ENCODE results near the gene EIF4E1B. TPM values are rescaled to one million over a fixed set of nuclear protein-coding genes. Genes with fewer than 3 reads are reported as not detected.

Gene EIF4E1B
- total and polyA plus RNA-seq, 2 experiments from 2014 or later: 0.17 TPM; not detected in 1

GRCh38 chr5:176675676-176676360, 45.3 kb downstream of the EIF4E1B start:
- ATAC-seq (peak; percentile 38), DNase-seq (ENCODE audit: low spot score) (peak; percentile 86)
- Histone ChIP-seq H4K20me1 (replicated peaks; ENCODE audit: insufficient read depth) (no peaks in the 10 kb centered on the region), H3K27me3 (ENCODE audit: insufficient read depth) (peaks cover 19% of the 10 kb centered on the region), H3F3A (replicated peaks; ENCODE audit: low read depth) (no peaks in the 10 kb centered on the region), H3K4me1 (ENCODE audit: insufficient read depth) (peaks cover 5% of the 10 kb centered on the region), H3K79me2 (replicated peaks; ENCODE audit: insufficient read depth) (no peaks in the 10 kb centered on the region), H3K4me2 (no peak overlapping the region), H3K9me2 (ENCODE audit: insufficient read depth) (no peaks in the 10 kb centered on the region), H3K4me3 (no peak overlapping the region), H3K36me3 (ENCODE audit: insufficient read depth) (no peaks in the 10 kb centered on the region), H2AFZ (no peak overlapping the region), H3K27ac (ENCODE audit: low read depth) (no peak overlapping the region)
- no peaks in the 10 kb centered on the region; the same call in 2 of the 3 replicates for H3K9me3 Mint-ChIP-seq
- peaks cover 36% of the 10 kb centered on the region for H3K4me1 Mint-ChIP-seq
- TF ChIP-seq, protein P1, sequence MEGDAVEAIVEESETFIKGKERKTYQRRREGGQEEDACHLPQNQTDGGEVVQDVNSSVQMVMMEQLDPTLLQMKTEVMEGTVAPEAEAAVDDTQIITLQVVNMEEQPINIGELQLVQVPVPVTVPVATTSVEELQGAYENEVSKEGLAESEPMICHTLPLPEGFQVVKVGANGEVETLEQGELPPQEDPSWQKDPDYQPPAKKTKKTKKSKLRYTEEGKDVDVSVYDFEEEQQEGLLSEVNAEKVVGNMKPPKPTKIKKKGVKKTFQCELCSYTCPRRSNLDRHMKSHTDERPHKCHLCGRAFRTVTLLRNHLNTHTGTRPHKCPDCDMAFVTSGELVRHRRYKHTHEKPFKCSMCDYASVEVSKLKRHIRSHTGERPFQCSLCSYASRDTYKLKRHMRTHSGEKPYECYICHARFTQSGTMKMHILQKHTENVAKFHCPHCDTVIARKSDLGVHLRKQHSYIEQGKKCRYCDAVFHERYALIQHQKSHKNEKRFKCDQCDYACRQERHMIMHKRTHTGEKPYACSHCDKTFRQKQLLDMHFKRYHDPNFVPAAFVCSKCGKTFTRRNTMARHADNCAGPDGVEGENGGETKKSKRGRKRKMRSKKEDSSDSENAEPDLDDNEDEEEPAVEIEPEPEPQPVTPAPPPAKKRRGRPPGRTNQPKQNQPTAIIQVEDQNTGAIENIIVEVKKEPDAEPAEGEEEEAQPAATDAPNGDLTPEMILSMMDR (conservative IDR thresholded peaks at IDR 0.05; ENCODE audit: low read depth in 2 of 2): peak; percentile 63 to 84
- TF ChIP-seq JUNB (IDR thresholded peaks at IDR 0.05; ENCODE audit: unreplicated experiment): no peak
- H3K36me3 Mint-ChIP-seq (ENCODE audit: low read depth): no peaks in the 10 kb centered on the region
- 0 out of 2 replicates have a peak overlapping the region, but pooled peaks have one; percentile 29 for H3K27ac Mint-ChIP-seq
- H3K27me3 Mint-ChIP-seq (ENCODE audit: insufficient read depth, low read depth, poor library complexity): peaks cover 27% of the 10 kb centered on the region
- no peak overlapping the region for H3K4me3 Mint-ChIP-seq

GRCh38 chr5:176676361-176676824, 45.9 kb downstream of the EIF4E1B start:
- H3K36me3 ChIP-seq (ENCODE audit: insufficient read depth): no peaks in the 10 kb centered on the region
- H3K27ac Mint-ChIP-seq: no peak overlapping the region
- no peak overlapping the region for H3K4me2 ChIP-seq
- no peak overlapping the region for H3K4me3 ChIP-seq
- no peak overlapping the region for H3K4me3 Mint-ChIP-seq
- H3K27ac ChIP-seq (ENCODE audit: low read depth): no peak overlapping the region
- DNase-seq (ENCODE audit: low spot score): no peak
- H3K4me1 ChIP-seq (ENCODE audit: insufficient read depth): peaks cover 5% of the 10 kb centered on the region
- H2AFZ ChIP-seq: no peak overlapping the region
- H3K36me3 Mint-ChIP-seq (ENCODE audit: low read depth): no peaks in the 10 kb centered on the region
- H3K4me1 Mint-ChIP-seq: peaks cover 33% of the 10 kb centered on the region
- no peak for ATAC-seq
- H3K79me2 ChIP-seq (replicated peaks; ENCODE audit: insufficient read depth): no peaks in the 10 kb centered on the region
- H3K27me3 ChIP-seq (ENCODE audit: insufficient read depth): peaks cover 22% of the 10 kb centered on the region
- H4K20me1 ChIP-seq (replicated peaks; ENCODE audit: insufficient read depth): no peaks in the 10 kb centered on the region
- peaks cover 28% of the 10 kb centered on the region for H3K27me3 Mint-ChIP-seq (ENCODE audit: insufficient read depth, low read depth, poor library complexity)
- H3K9me3 Mint-ChIP-seq: no peaks in the 10 kb centered on the region; the same call in 2 of the 3 replicates
- no peaks in the 10 kb centered on the region for H3F3A ChIP-seq (replicated peaks; ENCODE audit: low read depth)
- H3K9me2 ChIP-seq (ENCODE audit: insufficient read depth): no peaks in the 10 kb centered on the region
- TF ChIP-seq ZNF114 (CRISPR knock-in tag; IDR thresholded peaks at IDR 0.05): no peak
- TF ChIP-seq POLR2AphosphoS5 (IDR thresholded peaks at IDR 0.05; ENCODE audit: low read depth): no peak
- no peak for TF ChIP-seq EZH2phosphoT487 (IDR thresholded peaks at IDR 0.05; ENCODE audit: unreplicated experiment)
- no peak for TF ChIP-seq NANOG (IDR thresholded peaks at IDR 0.05; ENCODE audit: borderline replicate concordance)
- TF ChIP-seq CREB1 (CRISPR knock-in tag; IDR thresholded peaks at IDR 0.05; ENCODE audit: low read depth): no peak
- TF ChIP-seq ZNF331 (CRISPR knock-in tag; IDR thresholded peaks at IDR 0.05; ENCODE audit: low read depth): no peak
- TF ChIP-seq, protein P2, sequence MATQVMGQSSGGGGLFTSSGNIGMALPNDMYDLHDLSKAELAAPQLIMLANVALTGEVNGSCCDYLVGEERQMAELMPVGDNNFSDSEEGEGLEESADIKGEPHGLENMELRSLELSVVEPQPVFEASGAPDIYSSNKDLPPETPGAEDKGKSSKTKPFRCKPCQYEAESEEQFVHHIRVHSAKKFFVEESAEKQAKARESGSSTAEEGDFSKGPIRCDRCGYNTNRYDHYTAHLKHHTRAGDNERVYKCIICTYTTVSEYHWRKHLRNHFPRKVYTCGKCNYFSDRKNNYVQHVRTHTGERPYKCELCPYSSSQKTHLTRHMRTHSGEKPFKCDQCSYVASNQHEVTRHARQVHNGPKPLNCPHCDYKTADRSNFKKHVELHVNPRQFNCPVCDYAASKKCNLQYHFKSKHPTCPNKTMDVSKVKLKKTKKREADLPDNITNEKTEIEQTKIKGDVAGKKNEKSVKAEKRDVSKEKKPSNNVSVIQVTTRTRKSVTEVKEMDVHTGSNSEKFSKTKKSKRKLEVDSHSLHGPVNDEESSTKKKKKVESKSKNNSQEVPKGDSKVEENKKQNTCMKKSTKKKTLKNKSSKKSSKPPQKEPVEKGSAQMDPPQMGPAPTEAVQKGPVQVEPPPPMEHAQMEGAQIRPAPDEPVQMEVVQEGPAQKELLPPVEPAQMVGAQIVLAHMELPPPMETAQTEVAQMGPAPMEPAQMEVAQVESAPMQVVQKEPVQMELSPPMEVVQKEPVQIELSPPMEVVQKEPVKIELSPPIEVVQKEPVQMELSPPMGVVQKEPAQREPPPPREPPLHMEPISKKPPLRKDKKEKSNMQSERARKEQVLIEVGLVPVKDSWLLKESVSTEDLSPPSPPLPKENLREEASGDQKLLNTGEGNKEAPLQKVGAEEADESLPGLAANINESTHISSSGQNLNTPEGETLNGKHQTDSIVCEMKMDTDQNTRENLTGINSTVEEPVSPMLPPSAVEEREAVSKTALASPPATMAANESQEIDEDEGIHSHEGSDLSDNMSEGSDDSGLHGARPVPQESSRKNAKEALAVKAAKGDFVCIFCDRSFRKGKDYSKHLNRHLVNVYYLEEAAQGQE (IDR thresholded peaks at IDR 0.05; ENCODE audit: unreplicated experiment): no peak
- no peak for TF ChIP-seq EZH2 (IDR thresholded peaks at IDR 0.05; ENCODE audit: low read depth, unreplicated experiment)
- no peak for TF ChIP-seq JUNB (IDR thresholded peaks at IDR 0.05; ENCODE audit: unreplicated experiment)
- TF ChIP-seq STAT1 (IDR thresholded peaks at IDR 0.05; ENCODE audit: unreplicated experiment): no peak
